DMS53 treated with DMSO at 0.1 percent for 48 hours (cell line): Measurements from ENCODE around the gene GALNT6.
"Not testable (repeated sequence)": the region's sequence is repeated elsewhere in the genome, so short reads cannot be mapped to it uniquely, and the experiment has no call there.

Experiments used
- DNase-seq: peaks from one replicate; lab custom pipeline; 2025; ENCODE audit not compliant: unreplicated experiment; lab: John Stamatoyannopoulos, UW

Gene GALNT6

GRCh38 chr12:51323966-51324895 is 67.0 kb downstream of the GALNT6 start, which contains the start of gene BIN2:
Gene BIN2, minus strand, starts transcription at chr12:51324174. Its CDS starts 72 bp downstream, at chr12:51324102.
- DNase-seq, result no peak

GRCh38 chr12:51323317-51323960 is 67.8 kb downstream of the GALNT6 start:
- no peak for DNase-seq

GRCh38 chr12:51322452-51322851 is 68.8 kb downstream of the GALNT6 start:
- DNase-seq, result no peak

DNA sequence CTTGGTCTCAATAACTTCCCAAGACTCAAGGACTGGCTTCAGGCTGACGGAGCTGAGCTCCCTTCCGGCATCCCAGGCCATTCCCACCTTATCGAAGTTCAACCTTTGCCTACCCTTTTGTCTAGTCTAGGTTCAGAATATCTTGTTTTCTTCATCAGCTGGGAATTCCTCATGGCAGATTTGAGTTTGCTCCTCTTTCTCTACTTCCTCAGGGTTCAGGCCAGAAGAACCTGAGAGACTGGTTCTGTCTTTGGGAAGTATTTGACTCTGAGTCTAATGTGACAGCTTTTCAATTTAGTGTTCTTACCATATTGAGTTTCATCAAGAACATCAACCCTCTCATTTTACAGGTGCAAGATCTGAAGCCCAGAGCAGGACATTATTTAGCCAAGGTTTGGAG is 69.3 kb downstream of the GALNT6 start:
- no peak for DNase-seq

- DNase-seq, result peak; percentile 1
Observed at GRCh38 chr12:51320695-51321320, 70.4 kb downstream of the GALNT6 start.

DNA sequence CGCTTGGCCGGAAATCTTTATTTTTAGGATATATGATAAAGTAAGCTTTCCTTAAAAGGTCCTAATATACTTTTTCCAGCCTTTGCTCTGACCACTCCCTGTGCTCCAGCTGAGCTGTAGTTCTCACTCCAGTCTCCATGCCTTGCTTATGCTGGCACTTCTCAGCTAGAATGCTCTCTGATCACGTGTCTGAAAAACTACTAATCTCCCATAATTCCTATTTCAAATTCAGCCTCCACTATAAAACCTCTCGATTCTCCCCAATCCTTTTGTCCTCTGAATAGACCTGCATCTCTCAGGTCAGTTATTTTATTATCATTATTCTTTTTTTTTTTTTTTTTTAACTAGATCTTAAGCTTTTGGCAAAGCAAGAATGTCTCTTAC is 70.9 kb downstream of the GALNT6 start:
- DNase-seq, result no peak

GRCh38 chr12:51318846-51319599 is 72.2 kb downstream of the GALNT6 start:
- no peak for DNase-seq

GRCh38 chr12:51318057-51318806 is 73.0 kb downstream of the GALNT6 start:
- DNase-seq, result not testable (repeated sequence)

DNA sequence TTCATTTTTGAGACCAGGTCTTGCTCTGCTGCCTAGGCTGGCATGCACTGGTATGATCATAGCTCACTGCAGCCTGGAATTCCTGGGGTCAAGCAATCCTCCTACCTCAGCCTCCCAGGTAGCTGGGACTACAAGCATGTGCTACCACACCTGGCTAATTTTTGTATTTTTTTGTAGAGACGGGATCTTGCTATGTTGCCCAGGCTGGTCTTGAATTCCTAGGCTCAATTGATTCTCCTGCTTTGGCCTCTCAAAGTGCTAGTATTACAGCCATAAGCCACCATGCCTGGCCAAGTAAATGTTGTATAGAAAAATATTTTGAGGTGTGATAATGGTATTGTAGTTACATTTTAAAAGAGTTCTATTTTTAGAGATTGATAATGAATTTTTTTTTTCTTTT is 79.8 kb downstream of the GALNT6 start:
- DNase-seq, result no peak

- DNase-seq, result no peak
Observed at GRCh38 chr12:51307655-51308593, 83.3 kb downstream of the GALNT6 start.

DNA sequence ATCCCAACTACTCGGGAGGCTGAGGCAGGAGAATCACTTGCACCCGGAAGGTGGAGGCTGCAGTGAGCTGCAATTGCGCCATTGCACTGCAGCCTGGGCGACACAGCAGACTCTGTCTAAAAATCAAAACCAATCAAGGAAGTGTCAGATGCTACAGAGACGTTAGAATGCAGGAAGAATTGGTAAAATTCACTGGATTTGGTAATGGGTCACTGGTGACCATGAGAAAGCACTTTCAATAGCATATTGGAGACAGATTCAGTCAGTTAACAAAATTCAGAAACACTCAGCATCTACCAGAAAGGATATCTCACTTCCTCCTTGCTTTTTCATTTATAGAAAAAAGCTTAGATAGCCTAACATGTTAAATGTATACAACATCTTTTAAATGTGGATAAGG is 84.7 kb downstream of the GALNT6 start:
- no peak for DNase-seq
